ENCODE measurements around the gene ARHGAP25.

Gene ARHGAP25

DNA sequence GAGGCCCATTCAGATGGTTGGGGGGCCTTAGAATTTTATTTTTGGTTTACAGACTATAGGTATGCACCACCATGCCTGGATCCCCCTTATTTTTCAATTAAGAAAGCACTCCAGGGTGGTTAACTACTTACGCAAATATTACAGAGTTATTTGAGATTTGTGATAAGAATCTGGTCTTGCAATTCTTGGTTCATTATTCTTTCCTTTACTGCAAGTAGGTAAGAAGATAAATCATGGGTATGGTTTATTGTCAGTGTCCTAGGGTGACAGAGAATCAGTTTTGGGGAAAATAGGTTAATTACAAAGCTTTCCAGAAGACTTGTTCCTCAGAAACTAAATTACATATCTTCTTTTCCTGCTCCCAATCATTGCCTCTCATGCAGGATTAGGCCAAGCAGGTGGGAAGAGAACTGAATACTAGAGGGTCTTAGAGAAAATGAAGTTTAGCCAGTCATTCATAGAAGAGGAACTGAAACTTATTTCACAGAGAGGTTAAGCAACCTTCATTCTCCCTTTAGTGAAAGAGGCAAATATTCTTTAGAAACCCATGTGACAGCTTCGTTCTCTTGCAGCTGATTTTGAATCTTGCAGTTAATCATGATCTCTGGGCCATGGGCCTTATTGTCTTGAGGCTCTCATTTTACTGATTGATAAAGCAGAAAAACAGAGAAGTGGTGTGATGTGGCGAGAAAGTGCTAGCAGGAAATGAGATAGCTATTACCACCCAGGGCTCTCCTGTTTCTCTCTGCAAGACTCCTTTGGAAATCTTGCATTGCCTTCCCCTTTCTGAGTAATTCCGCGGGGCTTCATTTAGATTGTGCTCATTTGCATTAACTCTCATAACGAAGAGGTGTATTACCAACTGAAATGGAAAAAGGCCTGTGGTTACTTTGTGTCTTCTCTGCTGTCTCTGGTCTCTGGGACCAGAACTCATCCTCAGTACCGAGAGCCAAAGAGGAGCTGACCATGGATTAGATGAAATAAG lies 44.8 kb upstream of the ARHGAP25 start:
- peak overlapping the region; percentile 22 for H3K4me3 ChIP-seq (ENCODE audit: insufficient read depth, low read length, poor library complexity, severe bottlenecking)
- no peaks in the 10 kb centered on the region for H4K20me1 ChIP-seq (ENCODE audit: low read depth, low read length)
- peak overlapping the region; percentile 65 for H3K4me2 ChIP-seq (ENCODE audit: low read depth, low read length, poor library complexity, severe bottlenecking)

DNA sequence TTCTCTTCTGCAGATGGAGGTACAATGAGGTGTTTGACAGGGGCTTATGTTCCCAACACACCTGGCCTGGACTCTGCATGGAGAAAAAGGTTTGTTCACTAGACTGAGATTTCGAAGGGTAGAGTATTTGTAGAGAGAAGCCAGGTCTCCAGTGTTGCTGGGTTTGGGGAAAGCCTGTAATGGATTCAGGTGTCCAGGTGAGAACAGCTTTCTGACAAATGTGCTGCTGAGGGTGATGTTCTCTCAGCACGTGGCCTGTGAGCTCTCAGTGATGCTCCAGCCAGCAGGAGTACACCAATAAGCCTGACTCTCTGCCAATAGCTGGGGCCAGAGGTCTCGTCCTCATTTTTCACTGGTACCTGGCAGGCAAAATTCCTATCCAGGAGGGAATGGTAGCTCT lies 43.8 kb upstream of the ARHGAP25 start:
- TF ChIP-seq, protein P1, sequence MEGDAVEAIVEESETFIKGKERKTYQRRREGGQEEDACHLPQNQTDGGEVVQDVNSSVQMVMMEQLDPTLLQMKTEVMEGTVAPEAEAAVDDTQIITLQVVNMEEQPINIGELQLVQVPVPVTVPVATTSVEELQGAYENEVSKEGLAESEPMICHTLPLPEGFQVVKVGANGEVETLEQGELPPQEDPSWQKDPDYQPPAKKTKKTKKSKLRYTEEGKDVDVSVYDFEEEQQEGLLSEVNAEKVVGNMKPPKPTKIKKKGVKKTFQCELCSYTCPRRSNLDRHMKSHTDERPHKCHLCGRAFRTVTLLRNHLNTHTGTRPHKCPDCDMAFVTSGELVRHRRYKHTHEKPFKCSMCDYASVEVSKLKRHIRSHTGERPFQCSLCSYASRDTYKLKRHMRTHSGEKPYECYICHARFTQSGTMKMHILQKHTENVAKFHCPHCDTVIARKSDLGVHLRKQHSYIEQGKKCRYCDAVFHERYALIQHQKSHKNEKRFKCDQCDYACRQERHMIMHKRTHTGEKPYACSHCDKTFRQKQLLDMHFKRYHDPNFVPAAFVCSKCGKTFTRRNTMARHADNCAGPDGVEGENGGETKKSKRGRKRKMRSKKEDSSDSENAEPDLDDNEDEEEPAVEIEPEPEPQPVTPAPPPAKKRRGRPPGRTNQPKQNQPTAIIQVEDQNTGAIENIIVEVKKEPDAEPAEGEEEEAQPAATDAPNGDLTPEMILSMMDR (IDR thresholded peaks at IDR 0.05; ENCODE audit: insufficient read depth, low read length, poor library complexity, severe bottlenecking), result no peak
- no peak for TF ChIP-seq EZH2phosphoT487 (conservative IDR thresholded peaks at IDR 0.05; ENCODE audit: low read length)
- peak overlapping the region; percentile 27 for H2AFZ ChIP-seq (ENCODE audit: low read depth, low read length, severe bottlenecking)
- no peaks in the 10 kb centered on the region for H3K36me3 ChIP-seq (ENCODE audit: low read length)
- H3K4me2 ChIP-seq (ENCODE audit: low read depth, low read length, poor library complexity, severe bottlenecking), result peak overlapping the region; percentile 65
- no peaks in the 10 kb centered on the region for H3K9me2 ChIP-seq (replicated peaks; ENCODE audit: insufficient read depth, low read length)
- H3K4me3 ChIP-seq (ENCODE audit: insufficient read depth, low read length, poor library complexity, severe bottlenecking), result peak overlapping the region; percentile 22
- H3F3A ChIP-seq (ENCODE audit: insufficient read depth), result peaks cover 13% of the 10 kb centered on the region
- H3K27me3 ChIP-seq (ENCODE audit: low read length), result no peaks in the 10 kb centered on the region
- peak overlapping the region; percentile 89 for H3K27ac ChIP-seq (ENCODE audit: low read depth, low read length)
- H3K9ac ChIP-seq (ENCODE audit: low read length), result peak overlapping the region; percentile 35
- H4K20me1 ChIP-seq (ENCODE audit: low read depth, low read length), result no peaks in the 10 kb centered on the region
- no peaks in the 10 kb centered on the region for H3K79me2 ChIP-seq (ENCODE audit: insufficient read depth, low read length)
- no peaks in the 10 kb centered on the region for H3K9me3 ChIP-seq (ENCODE audit: insufficient read depth, low read length)

More for the DNA sequence above, 44.8 kb upstream of the ARHGAP25 start:
- H3K9me2 ChIP-seq (replicated peaks; ENCODE audit: insufficient read depth, low read length), result no peaks in the 10 kb centered on the region
- no peaks in the 10 kb centered on the region for H3K36me3 ChIP-seq (ENCODE audit: low read length)
- H3K27me3 ChIP-seq (ENCODE audit: low read length), result no peaks in the 10 kb centered on the region
- no peaks in the 10 kb centered on the region for H3K79me2 ChIP-seq (ENCODE audit: insufficient read depth, low read length)
- peak overlapping the region; percentile 44 for H2AFZ ChIP-seq (ENCODE audit: low read depth, low read length, severe bottlenecking)
- peak overlapping the region; percentile 35 for H3K9ac ChIP-seq (ENCODE audit: low read length)
- H3K9me3 ChIP-seq (ENCODE audit: insufficient read depth, low read length), result no peaks in the 10 kb centered on the region
- H3K27ac ChIP-seq (ENCODE audit: low read depth, low read length), result peak overlapping the region; percentile 89
- peaks cover 13% of the 10 kb centered on the region for H3F3A ChIP-seq (ENCODE audit: insufficient read depth)
- TF ChIP-seq, protein P1 (IDR thresholded peaks at IDR 0.05; ENCODE audit: insufficient read depth, low read length, poor library complexity, severe bottlenecking), result no peak
- no peak for TF ChIP-seq EZH2phosphoT487 (conservative IDR thresholded peaks at IDR 0.05; ENCODE audit: low read length)

DNA sequence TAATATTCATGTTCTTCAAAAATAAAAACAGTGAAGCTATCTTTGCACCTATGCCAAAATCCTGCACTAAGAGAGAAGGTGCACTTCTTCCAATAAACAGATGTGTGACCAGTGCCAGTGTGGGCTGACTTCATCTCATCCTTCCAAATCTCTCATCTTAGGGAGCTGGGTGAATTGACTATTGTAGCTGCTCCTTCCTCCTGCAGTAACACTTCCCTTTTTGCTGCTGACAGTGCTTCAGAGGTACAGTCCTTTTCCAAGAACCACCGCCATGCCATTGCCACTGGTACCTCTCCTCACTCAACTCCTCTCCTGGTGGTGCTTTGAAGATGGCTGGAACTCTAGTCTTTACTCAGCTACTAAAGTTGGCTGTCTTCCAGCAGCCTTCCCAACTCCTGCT lies 42.1 kb upstream of the ARHGAP25 start:
- Histone ChIP-seq H3K79me2 (ENCODE audit: insufficient read depth, low read length) (no peaks in the 10 kb centered on the region), H4K20me1 (ENCODE audit: low read depth, low read length) (no peaks in the 10 kb centered on the region), H3K9me2 (replicated peaks; ENCODE audit: insufficient read depth, low read length) (no peaks in the 10 kb centered on the region), H3K9ac (ENCODE audit: low read length) (no peak overlapping the region), H2AFZ (ENCODE audit: low read depth, low read length, severe bottlenecking) (no peak overlapping the region), H3F3A (ENCODE audit: insufficient read depth) (peaks cover 13% of the 10 kb centered on the region), H3K9me3 (ENCODE audit: insufficient read depth, low read length) (no peaks in the 10 kb centered on the region), H3K4me3 (ENCODE audit: insufficient read depth, low read length, poor library complexity, severe bottlenecking) (no peak overlapping the region), H3K36me3 (ENCODE audit: low read length) (no peaks in the 10 kb centered on the region), H3K4me2 (ENCODE audit: low read depth, low read length, poor library complexity, severe bottlenecking) (no peak overlapping the region), H3K27ac (ENCODE audit: low read depth, low read length) (no peak overlapping the region), H3K27me3 (ENCODE audit: low read length) (no peaks in the 10 kb centered on the region)
- TF ChIP-seq, protein P1 (IDR thresholded peaks at IDR 0.05; ENCODE audit: insufficient read depth, low read length, poor library complexity, severe bottlenecking), result no peak
- TF ChIP-seq EZH2phosphoT487 (conservative IDR thresholded peaks at IDR 0.05; ENCODE audit: low read length), result no peak

Data from SU-DHL-6 (cell line).